Peyer's patch (tissue), 4 donors: ENCODE results near the gene TTLL8.

Experiments used
- CTCF ChIP-seq, 6 experiments: fragments of 450-650 bp in 4 of 6; fragments of 200-600 bp in 2 of 6; sonication (generic) in 1 of 6; IDR thresholded peaks; one replicate each; pipeline ENCODE4 v1.5.1; 2017 to 2019; ENCODE audit warnings: antibody characterized with exemption in 6 of 6, mild to moderate bottlenecking in 3 of 6, moderate library complexity in 1 of 6
- POLR2A ChIP-seq, 2 donors: fragments of 450-650 bp; IDR thresholded peaks; one replicate each; pipeline ENCODE4 v1.5.1; 2017; ENCODE audit warnings: antibody characterized with exemption in 2 of 2, mild to moderate bottlenecking in 2 of 2, moderate library complexity in 2 of 2

- no peak for TF ChIP-seq CTCF (IDR thresholded peaks at IDR 0.05)
- TF ChIP-seq POLR2A (IDR thresholded peaks at IDR 0.05): no peak
These were observed 80.5 kb downstream of the TTLL8 start for GRCh38 chr22:49977578-49977977.
